Esophagus squamous epithelium (tissue), 4 donors: ENCODE data around the gene SOX6.

Source experiments
- CTCF ChIP-seq, 6 experiments: fragments of 450-650 bp in 4 of 6; fragments of 200-600 bp in 2 of 6; sonication (generic) in 2 of 6; IDR thresholded peaks; one replicate each; pipeline ENCODE4 v1.5.1; 2016 to 2019; ENCODE audit warnings: antibody characterized with exemption in 6 of 6, mild to moderate bottlenecking in 4 of 6, moderate library complexity in 4 of 6
- POLR2A ChIP-seq, 4 donors: fragments of 450-650 bp; IDR thresholded peaks; one replicate each; pipeline ENCODE4 v1.6.1; 2017; ENCODE audit warnings: antibody characterized with exemption in 4 of 4, mild to moderate bottlenecking in 4 of 4, moderate library complexity in 3 of 4

DNA sequence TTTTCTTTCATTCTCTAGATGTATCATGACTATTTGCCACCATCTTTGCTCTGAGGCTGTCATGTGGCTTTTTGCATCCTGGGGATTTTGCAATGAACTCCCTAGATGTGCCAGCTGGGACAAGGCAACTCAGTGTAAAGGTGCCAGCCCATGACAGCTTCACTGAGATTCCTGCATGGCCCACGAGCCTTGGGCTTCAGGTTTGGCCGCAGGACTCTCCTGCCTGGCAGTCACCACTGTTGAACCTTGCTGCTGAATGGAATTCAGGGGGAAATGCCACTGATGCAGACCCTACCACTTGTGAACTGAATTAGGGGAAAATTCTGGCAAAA is 385.2 kb downstream of the SOX6 start:
- no peak for TF ChIP-seq CTCF (IDR thresholded peaks at IDR 0.05)
- TF ChIP-seq POLR2A (IDR thresholded peaks at IDR 0.05), result no peak
